Hepatic stellate cell (primary cell): ENCODE results near the gene ZNF521.

Source experiments
- DNase-seq: peaks from one replicate; pipeline ENCODE4 v3.0.0; 2011; ENCODE audit warnings: low spot score

ZNF521 gene

GRCh38 chr18:25335676-25336075, 16.3 kb downstream of the ZNF521 start:
- no peak for DNase-seq

- DNase-seq: no peak
Measured at GRCh38 chr18:25335062-25335461, 16.9 kb downstream of the ZNF521 start.

GRCh38 chr18:25334588-25334987, 17.4 kb downstream of the ZNF521 start:
- no peak for DNase-seq

- no peak for DNase-seq
Measured at GRCh38 chr18:25332002-25332401, 20.0 kb downstream of the ZNF521 start.

- DNase-seq: no peak
Measured at GRCh38 chr18:25329783-25330182, 22.2 kb downstream of the ZNF521 start.

DNA sequence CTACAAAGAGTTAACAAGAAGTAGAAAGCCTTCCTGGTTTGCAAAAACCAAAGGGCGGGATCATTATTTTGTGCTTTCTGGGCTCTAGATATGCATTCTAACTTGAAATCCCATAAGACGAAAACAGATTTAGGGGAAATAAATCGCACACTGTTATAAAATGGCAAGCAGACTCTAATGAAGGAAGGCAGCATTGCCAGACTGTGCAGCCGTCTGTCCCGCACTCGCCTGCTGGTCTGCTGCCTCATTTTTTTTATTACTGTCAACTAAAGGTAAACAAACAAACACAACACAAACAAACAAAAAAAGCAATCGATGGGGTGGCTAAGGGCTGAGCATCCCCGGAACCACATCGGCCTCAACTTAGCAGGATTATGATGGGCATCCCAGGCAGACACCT, 24.4 kb downstream of the ZNF521 start:
- DNase-seq: no peak

DNA sequence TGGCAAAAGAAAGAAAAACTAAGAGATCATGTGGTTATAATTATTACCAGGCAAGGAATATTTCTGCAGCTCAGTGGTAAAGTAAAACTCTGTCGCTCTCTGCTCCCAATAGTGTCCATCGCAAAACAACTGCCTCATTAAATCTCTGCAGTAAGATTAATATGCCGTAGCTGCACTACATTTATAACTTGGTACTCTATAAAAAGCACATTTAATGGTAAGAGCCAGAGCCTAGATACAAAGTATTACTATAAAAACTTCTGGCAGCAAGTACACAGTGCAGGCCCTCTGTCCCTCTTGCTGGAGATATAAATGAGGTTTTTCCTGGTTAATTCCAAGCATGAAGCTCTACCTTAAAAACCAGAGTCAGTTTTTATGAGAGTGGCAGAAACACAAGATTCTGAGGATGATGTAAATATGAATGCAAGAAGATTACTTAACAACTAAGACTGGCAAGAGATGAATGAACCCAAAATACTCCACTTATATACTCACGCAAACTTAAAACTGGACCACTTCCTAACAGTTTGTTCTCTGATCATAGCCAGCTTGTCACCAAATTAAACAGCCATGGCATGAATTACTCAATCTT, 25.5 kb downstream of the ZNF521 start:
- DNase-seq: no peak

- no peak for DNase-seq
Measured at GRCh38 chr18:25322806-25323205, 29.2 kb downstream of the ZNF521 start.

DNA sequence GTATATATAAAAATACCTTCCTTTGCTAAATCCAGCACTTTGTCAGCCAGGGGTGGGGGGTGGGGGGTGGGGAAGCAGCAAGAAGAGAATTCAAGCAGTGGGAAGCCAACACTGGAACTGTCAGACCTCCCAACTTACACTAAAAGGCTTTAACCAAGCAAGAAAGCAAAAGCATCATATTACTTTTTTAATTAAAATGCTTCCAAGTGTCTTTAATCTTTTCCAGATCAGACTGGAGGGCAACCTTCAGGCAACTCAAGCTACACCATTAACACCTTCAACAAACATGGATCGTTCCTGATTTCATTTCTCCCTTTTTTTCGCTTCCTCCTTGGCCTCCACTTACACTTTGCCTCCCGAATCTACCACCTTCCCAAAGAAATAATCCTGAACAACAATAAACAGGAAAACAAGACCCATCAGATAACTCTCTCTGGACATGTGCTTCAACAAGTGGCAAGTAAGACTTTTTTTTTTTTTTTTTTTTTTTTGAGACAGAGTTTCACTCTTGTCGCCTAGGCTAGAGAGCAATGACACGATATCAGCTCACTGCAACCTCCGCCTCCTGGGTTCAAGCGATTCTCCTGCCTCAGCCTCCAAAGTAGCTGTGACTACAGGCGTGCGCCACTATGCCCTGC, 35.5 kb downstream of the ZNF521 start:
- DNase-seq: no peak

DNA sequence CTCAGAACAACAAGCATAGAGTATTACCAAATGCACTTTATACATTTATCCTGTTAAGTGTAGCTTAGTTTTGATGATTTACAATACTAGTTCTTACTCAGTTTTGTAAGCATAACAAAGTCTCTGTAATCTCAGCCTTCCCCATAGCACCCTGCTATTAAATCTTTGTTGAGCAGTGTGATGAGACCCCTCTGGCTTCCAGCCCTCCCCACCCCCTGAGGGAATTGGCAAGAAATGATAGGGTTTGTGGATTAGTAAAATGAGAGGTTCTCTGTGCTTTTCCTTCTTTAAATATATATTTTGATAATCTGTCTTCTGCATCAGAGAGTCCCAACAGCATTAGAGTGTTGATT, 37.2 kb downstream of the ZNF521 start:
- DNase-seq: no peak

DNA sequence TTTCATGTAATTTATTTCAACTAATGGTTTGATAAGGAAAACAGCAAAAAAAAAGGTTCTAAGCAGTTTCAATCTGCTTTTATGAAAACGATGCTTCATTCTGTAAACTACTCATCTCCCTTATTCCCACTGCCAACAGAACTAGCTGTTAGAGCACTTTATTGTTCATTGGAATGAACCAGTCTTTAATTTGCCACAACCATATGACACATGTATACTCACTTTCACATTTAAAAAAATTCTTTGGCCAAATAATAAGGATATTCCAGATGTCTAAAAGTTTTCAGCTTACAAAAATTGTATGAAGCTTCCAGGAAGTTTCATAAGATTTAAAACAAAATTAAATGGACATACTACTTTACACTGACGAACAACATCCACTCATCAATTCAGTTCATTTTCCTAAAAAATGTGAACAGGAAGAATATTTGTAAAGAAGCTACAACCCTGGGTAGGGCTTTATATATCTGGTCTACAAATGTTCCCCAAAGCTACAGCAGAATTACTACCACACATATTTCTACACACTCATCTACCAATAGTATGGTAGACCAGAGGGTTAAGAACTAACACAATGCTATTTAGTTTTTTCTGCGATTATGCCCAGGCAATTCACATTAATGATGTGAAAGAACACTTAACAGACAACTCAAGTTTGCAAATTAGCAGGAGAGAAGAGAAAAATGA, 37.7 kb downstream of the ZNF521 start:
- no peak for DNase-seq

DNA sequence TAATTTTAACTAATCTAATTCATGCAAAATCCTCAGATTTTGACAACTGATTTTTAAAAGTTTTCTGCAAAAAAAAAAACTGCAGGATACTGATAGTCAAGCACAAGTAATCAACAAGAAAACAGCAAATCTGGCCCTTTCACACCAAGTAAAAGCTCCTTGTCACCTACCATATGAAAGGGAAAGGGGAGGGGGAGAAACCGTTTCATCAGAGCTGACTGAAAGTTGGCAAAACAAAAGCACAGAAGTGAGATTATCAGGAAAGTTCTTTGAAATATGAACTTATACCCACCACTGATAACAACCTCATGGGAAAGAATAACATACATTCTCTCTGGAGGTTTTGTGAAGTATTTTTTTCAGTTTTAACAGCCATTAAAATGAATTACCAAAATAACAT, 38.7 kb downstream of the ZNF521 start:
- DNase-seq: no peak

DNA sequence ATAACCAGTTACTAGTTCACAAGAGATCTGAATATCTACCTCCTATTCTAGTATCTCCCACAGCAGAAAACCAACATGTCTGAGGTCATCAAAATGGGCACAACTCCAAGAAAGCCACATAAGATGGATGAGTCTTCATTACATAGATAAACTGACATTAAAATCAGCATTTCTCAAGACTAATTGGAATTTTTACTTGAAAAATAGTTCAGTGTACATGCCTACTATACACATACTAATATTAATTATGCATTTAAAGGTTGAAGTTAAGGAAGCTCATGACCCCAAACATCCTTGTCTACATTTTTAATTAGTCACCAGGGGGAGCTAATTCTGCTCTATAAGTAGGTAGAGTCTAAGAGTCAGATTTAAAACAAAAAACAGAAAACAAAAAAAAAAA, 41.9 kb downstream of the ZNF521 start:
- no peak for DNase-seq

- DNase-seq: no peak
Measured at GRCh38 chr18:25308381-25308780, 43.6 kb downstream of the ZNF521 start.

GRCh38 chr18:25307192-25307591, 44.8 kb downstream of the ZNF521 start:
- DNase-seq: no peak

- no peak for DNase-seq
Measured at GRCh38 chr18:25306671-25307070, 45.3 kb downstream of the ZNF521 start.

GRCh38 chr18:25305584-25305983, 46.4 kb downstream of the ZNF521 start:
- no peak for DNase-seq

DNA sequence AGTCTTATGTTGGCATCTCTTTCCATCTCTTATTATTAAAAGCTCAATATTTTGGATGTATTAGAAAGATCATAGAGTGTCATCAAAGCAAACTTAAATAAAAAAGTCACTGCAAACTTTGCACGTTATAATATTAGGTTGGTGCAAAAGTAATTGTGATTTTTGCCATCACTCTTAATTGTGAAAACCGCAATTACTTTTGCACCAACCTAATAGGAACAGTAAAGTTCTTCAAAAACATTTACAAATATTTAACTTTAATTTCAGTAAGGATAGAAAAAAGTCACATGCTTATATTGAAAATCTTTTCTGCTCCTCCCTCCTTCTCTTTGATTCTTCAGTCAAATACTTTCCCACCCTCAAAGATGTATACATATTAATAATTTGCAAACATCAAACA, 51.5 kb downstream of the ZNF521 start:
- DNase-seq: no peak

DNA sequence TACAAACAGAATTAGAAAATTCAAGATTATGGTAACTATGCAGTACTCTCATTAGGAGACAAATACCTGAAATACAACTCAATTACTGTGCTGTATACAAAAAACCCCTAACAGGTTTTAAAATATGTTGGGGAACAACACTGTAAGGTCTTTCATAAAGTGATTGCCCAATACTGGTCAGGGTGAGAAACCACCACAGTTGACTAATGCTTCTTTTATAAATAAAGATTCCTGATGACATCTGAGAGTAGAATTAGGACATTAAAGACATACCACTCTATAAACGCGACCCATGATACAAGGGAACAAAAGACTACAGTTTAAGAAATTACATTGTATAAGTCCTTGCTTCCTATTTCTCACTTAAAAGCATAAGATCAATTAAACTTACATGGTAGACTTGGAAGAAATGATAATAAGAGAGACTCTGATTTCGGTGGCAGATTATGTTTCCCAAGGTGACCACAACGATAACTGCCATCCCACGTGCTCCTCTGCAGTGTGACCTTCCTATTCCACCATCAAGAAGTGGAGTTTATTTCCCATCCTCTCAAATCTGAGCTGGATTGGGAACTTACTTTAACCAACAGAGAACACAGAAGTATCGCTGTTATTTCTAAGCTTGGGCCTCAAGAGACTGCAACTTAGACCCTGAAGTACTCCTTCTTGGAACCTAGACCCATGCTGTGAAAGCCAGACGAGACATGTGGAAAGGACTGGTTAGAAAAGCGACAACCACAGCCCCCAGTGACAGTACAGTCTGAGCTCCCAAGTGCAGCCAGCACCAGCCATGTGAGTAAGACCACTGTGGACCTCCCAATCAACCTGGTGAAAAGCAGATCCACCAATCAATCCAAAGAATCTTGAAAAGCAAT, 52.3 kb downstream of the ZNF521 start:
- peak; percentile 17 for DNase-seq

GRCh38 chr18:25298853-25299274, 53.1 kb downstream of the ZNF521 start:
- DNase-seq: peak; percentile 52

- DNase-seq: no peak
Measured at GRCh38 chr18:25295624-25296138, 56.3 kb downstream of the ZNF521 start.

GRCh38 chr18:25291150-25291549, 60.8 kb downstream of the ZNF521 start:
- no peak for DNase-seq
